ENCODE data around the gene AGPS.

- TF ChIP-seq CTCF (IDR thresholded peaks at IDR 0.05) = no peak
- no peak for TF ChIP-seq POLR2AphosphoS5 (IDR thresholded peaks at IDR 0.05)
- TF ChIP-seq POLR2A (IDR thresholded peaks at IDR 0.05) = no peak
- no peak for TF ChIP-seq EP300 (IDR thresholded peaks at IDR 0.05)
Observed at GRCh38 chr2:177471990-177472389, 79.4 kb downstream of the AGPS start.
